Stimulated activated CD8-positive, alpha-beta memory T cell treated with anti-CD3 and anti-CD28 coated beads, Interleukin-7, amount 100 ng/mL, for 4 hours (primary cell): ENCODE measurements around the gene NEU4.
"Not testable (repeated sequence)": the region's sequence is repeated elsewhere in the genome, so short reads cannot be mapped to it uniquely, and the experiment has no call there.

ENCODE experiments used
- DNase-seq, 2 donors: peaks; one replicate each; pipeline ENCODE4 v3.0.0-alpha.2; 2020; ENCODE audit warnings: low read depth in 2 of 2

The NEU4 gene

GRCh38 chr2:241833101-241833663 is 24.2 kb downstream of the NEU4 start:
- DNase-seq: no peak

GRCh38 chr2:241833756-241834526 is 24.9 kb downstream of the NEU4 start:
- DNase-seq: not testable (repeated sequence)

GRCh38 chr2:241834527-241835210 is 25.7 kb downstream of the NEU4 start:
- no peak for DNase-seq

GRCh38 chr2:241835611-241836010 is 26.6 kb downstream of the NEU4 start:
- DNase-seq: no peak

GRCh38 chr2:241836292-241836691 is 27.3 kb downstream of the NEU4 start:
- DNase-seq: no peak

- DNase-seq: no peak
Measured at GRCh38 chr2:241837197-241837965, 28.4 kb downstream of the NEU4 start.

- DNase-seq: no peak
Measured at GRCh38 chr2:241841181-241842066, 32.4 kb downstream of the NEU4 start.

- DNase-seq: no peak
Measured at GRCh38 chr2:241842067-241842415, 33.0 kb downstream of the NEU4 start.

- DNase-seq: peak; percentile 46 to 60
Measured at GRCh38 chr2:241842620-241843211, 33.7 kb downstream of the NEU4 start.

- no peak for DNase-seq
Measured at GRCh38 chr2:241843321-241844065, 34.5 kb downstream of the NEU4 start.

- DNase-seq: peak; percentile 65 to 87
Measured at GRCh38 chr2:241844066-241844728, 35.2 kb downstream of the NEU4 start.

- no peak for DNase-seq
Measured at GRCh38 chr2:241844831-241845578, 36.0 kb downstream of the NEU4 start.

GRCh38 chr2:241846406-241846805 is 37.4 kb downstream of the NEU4 start:
- no peak for DNase-seq

- no peak for DNase-seq
Measured at GRCh38 chr2:241848761-241849615, 40.0 kb downstream of the NEU4 start.

- DNase-seq: no peak
Measured at GRCh38 chr2:241849616-241850543, 40.9 kb downstream of the NEU4 start.

GRCh38 chr2:241850544-241851324 is 41.7 kb downstream of the NEU4 start:
- no peak for DNase-seq
